ENCODE data around the gene MAML3.

The MAML3 gene

GRCh38 chr4:139851133-139851532 lies 302.9 kb downstream of the MAML3 start:
- in situ Hi-C loops (cut with MboI; ENCODE audit: low sequenced_read_pairs), result no loop called here

GRCh38 chr4:139849219-139849618 lies 304.8 kb downstream of the MAML3 start:
- in situ Hi-C loops (cut with MboI; ENCODE audit: low sequenced_read_pairs), result no loop called here

- in situ Hi-C loops (cut with MboI; ENCODE audit: low sequenced_read_pairs), result no loop called here
These were observed 306.0 kb downstream of the MAML3 start for GRCh38 chr4:139848028-139848427.

- in situ Hi-C loops (cut with MboI; ENCODE audit: low sequenced_read_pairs), result no loop called here
These were observed 306.4 kb downstream of the MAML3 start for GRCh38 chr4:139847602-139848001.

- in situ Hi-C loops (cut with MboI; ENCODE audit: low sequenced_read_pairs), result no loop called here
These were observed 307.2 kb downstream of the MAML3 start for GRCh38 chr4:139846766-139847165.

- in situ Hi-C loops (cut with MboI; ENCODE audit: low sequenced_read_pairs), result no loop called here
These were observed 308.4 kb downstream of the MAML3 start for GRCh38 chr4:139845453-139846093.

GRCh38 chr4:139844459-139845036 lies 309.4 kb downstream of the MAML3 start:
- in situ Hi-C loops (cut with MboI; ENCODE audit: low sequenced_read_pairs), result no loop called here

- in situ Hi-C loops (cut with MboI; ENCODE audit: low sequenced_read_pairs), result no loop called here
These were observed 309.9 kb downstream of the MAML3 start for GRCh38 chr4:139844057-139844456.

- in situ Hi-C loops (cut with MboI; ENCODE audit: low sequenced_read_pairs), result no loop called here
These were observed 310.3 kb downstream of the MAML3 start for GRCh38 chr4:139843641-139844040.

- in situ Hi-C loops (cut with MboI; ENCODE audit: low sequenced_read_pairs), result no loop called here
These were observed 312.4 kb downstream of the MAML3 start for GRCh38 chr4:139841464-139842195.

GRCh38 chr4:139840773-139841172 lies 313.2 kb downstream of the MAML3 start:
- in situ Hi-C loops (cut with MboI; ENCODE audit: low sequenced_read_pairs), result no loop called here

GRCh38 chr4:139839403-139840031 lies 314.5 kb downstream of the MAML3 start:
- in situ Hi-C loops (cut with MboI; ENCODE audit: low sequenced_read_pairs), result no loop called here

- in situ Hi-C loops (cut with MboI; ENCODE audit: low sequenced_read_pairs), result no loop called here
These were observed 315.2 kb downstream of the MAML3 start for GRCh38 chr4:139838811-139839210.

GRCh38 chr4:139834981-139835391 lies 319.0 kb downstream of the MAML3 start:
- in situ Hi-C loops (cut with MboI; ENCODE audit: low sequenced_read_pairs), result no loop called here

- in situ Hi-C loops (cut with MboI; ENCODE audit: low sequenced_read_pairs), result no loop called here
These were observed 319.7 kb downstream of the MAML3 start for GRCh38 chr4:139834226-139834662.

GRCh38 chr4:139833151-139833910 lies 320.7 kb downstream of the MAML3 start:
- in situ Hi-C loops (cut with MboI; ENCODE audit: low sequenced_read_pairs), result no loop called here

- in situ Hi-C loops (cut with MboI; ENCODE audit: low sequenced_read_pairs), result no loop called here
These were observed 324.9 kb downstream of the MAML3 start for GRCh38 chr4:139828966-139829664.

GRCh38 chr4:139826426-139826825 lies 327.6 kb downstream of the MAML3 start:
- in situ Hi-C loops (cut with MboI; ENCODE audit: low sequenced_read_pairs), result no loop called here

- in situ Hi-C loops (cut with MboI; ENCODE audit: low sequenced_read_pairs), result no loop called here
These were observed 328.4 kb downstream of the MAML3 start for GRCh38 chr4:139825523-139826014.

- in situ Hi-C loops (cut with MboI; ENCODE audit: low sequenced_read_pairs), result no loop called here
These were observed 329.0 kb downstream of the MAML3 start for GRCh38 chr4:139824882-139825522.
